Measurements from ENCODE around the gene SGK1. TPM values are rescaled to one million over a fixed set of nuclear protein-coding genes. Genes with fewer than 3 reads are reported as not detected.

The SGK1 gene
- total RNA-seq, 1 donor from 2014 or later = 36.4 TPM

DNA sequence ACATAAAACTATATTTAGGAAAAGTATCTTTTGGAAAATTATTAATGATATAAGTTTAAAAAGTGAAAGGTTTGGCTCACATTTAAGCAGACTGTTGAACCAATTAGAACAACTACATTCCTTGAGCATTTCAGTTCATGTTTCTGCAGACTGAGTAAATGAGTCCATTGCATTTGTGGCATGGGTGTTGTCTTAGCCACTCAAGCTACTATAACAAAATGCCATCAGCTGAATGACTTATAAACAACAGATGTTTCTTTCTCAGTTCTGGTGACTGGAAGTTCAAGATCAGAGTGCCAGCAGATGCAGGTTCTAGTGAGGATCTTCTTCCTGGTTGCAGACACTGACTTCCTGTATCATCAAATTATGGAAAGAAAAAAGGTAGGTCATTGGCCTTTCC is 198.4 kb downstream of the SGK1 start:
- intact Hi-C loops (cut with micrococcal nuclease) = no loop called here
- DNase-seq = no peak
- Mint-ChIP-seq H3K36me3 (ENCODE audit: low read depth) (no peaks in the 10 kb centered on the region), H3K27ac (no peak overlapping the region), H3K27me3 (peaks cover 11% of the 10 kb centered on the region), H3K4me3 (no peak overlapping the region), H3K4me1 (peaks cover 8% of the 10 kb centered on the region), H3K9me3 (no peaks in the 10 kb centered on the region)

Data from activated CD4-positive, alpha-beta T cell treated with anti-CD3 and anti-CD28 coated beads, Interleukin-2, amount 10 ng/mL, durations not matched to agents 24 days and 14 days (primary cell).